Erythroblast (primary cell): ENCODE results near the gene PSMG1.

ENCODE experiments used
- GATA1 ChIP-seq: IDR thresholded peaks from 2 replicates; pipeline ENCODE4 v1.6.1; 2011; ENCODE audit warnings: low read depth, mild to moderate bottlenecking, control low read depth, low read length, moderate library complexity
- POLR2A ChIP-seq: IDR thresholded peaks from 2 replicates; pipeline ENCODE4 v1.6.1; 2011; ENCODE audit warnings: mild to moderate bottlenecking, low read length

- TF ChIP-seq POLR2A (no peak), GATA1 (no peak)
Measured at GRCh38 chr21:39181205-39181818, 1.9 kb downstream of the PSMG1 start.
